Measurements from ENCODE around the gene MACF1.

DNA sequence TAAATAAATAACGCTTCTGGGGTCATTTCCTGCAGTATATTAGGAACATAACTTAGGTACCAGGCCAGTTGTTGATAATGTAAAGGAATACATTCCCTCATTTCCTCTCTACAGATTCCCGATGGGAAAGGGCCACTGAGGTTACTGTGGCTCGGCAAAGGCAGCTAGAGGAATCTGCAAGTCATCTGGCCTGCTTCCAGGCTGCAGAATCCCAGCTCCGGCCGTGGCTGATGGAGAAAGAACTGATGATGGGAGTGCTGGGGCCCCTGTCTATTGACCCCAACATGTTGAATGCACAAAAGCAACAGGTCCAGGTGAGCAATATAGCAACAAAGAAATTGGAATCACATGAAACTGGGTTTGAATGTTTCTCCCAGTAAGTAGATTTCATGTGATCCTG, 177.3 kb downstream of the MACF1 start:
- TF ChIP-seq CTCF (IDR thresholded peaks at IDR 0.05) (no peak), POLR2A (IDR thresholded peaks at IDR 0.05) (no peak)
